Lung (tissue), 12 donors: ENCODE results near the gene ALDH1B1. TPM values are rescaled to one million over a fixed set of nuclear protein-coding genes. Genes with fewer than 3 reads are reported as not detected.

Experiments
- ATAC-seq: fragments of 200-7000 bp; cut with Tn5 transposase; one replicate; pipeline ENCODE4 v1.9.1; 2020; ENCODE audit warnings: moderate number of reproducible peaks; ENCODE audit not compliant: insufficient read depth, low FRiP score
- DNase-seq, 3 donors: peaks; one replicate each; pipeline ENCODE4 v3.0.0-alpha.2; 2013 to 2017
- H3K27ac ChIP-seq, 2 donors: one replicate each; pipeline ENCODE4 v1.5.1; 2013; ENCODE audit warnings: mild to moderate bottlenecking in 2 of 2, moderate library complexity in 2 of 2, control low read depth in 1 of 2, inconsistent platforms in 1 of 2, low read depth in 1 of 2, low read length in 1 of 2
- H3K27me3 ChIP-seq, 3 donors: one replicate each; pipeline ENCODE4 v1.5.1; 2013; ENCODE audit warnings: low read length in 2 of 3; ENCODE audit not compliant: control insufficient read depth in 3 of 3, insufficient read depth in 3 of 3
- H3K36me3 ChIP-seq, 4 donors: one replicate each; pipeline ENCODE4 v1.5.1; 2013; ENCODE audit warnings: low read length in 4 of 4, mild to moderate bottlenecking in 1 of 4, moderate library complexity in 1 of 4; ENCODE audit not compliant: control insufficient read depth in 4 of 4, insufficient read depth in 4 of 4
- H3K4me1 ChIP-seq, 5 donors: one replicate each; pipeline ENCODE4 v1.5.1; 2013; ENCODE audit warnings: low read length in 5 of 5, mild to moderate bottlenecking in 2 of 5, moderate library complexity in 1 of 5; ENCODE audit not compliant: control insufficient read depth in 5 of 5, insufficient read depth in 5 of 5
- H3K4me3 ChIP-seq: one replicate; pipeline ENCODE4 v1.5.1; 2013; ENCODE audit warnings: mild to moderate bottlenecking, control low read depth, moderate library complexity
- H3K9ac ChIP-seq, 2 donors: one replicate each; pipeline ENCODE4 v1.5.1; 2013; ENCODE audit warnings: low read length in 2 of 2, control low read depth in 1 of 2; ENCODE audit not compliant: insufficient read depth in 1 of 2
- H3K9me3 ChIP-seq, 4 donors: one replicate each; pipeline ENCODE4 v1.5.1; 2013; ENCODE audit warnings: low read length in 3 of 4, mild to moderate bottlenecking in 1 of 4, moderate library complexity in 1 of 4; ENCODE audit not compliant: control insufficient read depth in 4 of 4, insufficient read depth in 3 of 4
- CTCF ChIP-seq: IDR thresholded peaks from 2 replicates; pipeline ENCODE4 v1.5.1; 2012; ENCODE audit warnings: mild to moderate bottlenecking; ENCODE audit errors: control extremely low read depth, extremely low read depth
- WGBS, 2 donors: extraction: QIAGEN DNeasy Blood & Tissue Kit; methylation state at CpG; one replicate each; pipeline ENCODE4 v1.1.7; 2013; 5-methylcytosine and 5-hydroxymethylcytosine counted together
- polyA plus RNA-seq, 2 donors: library from polyadenylated mRNA; stranded (reverse); fragments of 200-250 nt; gene quantifications; one replicate each; pipeline ENCODE4 v1.2.1, GENCODE V29; 2013
- total RNA-seq, 2 donors: library from RNA; depleted of rRNA in 1 of 2; stranded (reverse); fragments of >200 nt in 1 of 2; gene quantifications; one replicate each; pipeline ENCODE4 v1.2.1, GENCODE V29; 2014 to 2021
- donor health status: control.
- donor health status: control.
- donor health status: Bipolar disorder and iron deficiency.
- donor health status: healthy.
- donor health status: DM: yes; HTN: yes; CAD: no.

Gene ALDH1B1
- total and polyA plus RNA-seq, 4 donors, result 6.4 to 21.1 (median 12.0) TPM

DNA sequence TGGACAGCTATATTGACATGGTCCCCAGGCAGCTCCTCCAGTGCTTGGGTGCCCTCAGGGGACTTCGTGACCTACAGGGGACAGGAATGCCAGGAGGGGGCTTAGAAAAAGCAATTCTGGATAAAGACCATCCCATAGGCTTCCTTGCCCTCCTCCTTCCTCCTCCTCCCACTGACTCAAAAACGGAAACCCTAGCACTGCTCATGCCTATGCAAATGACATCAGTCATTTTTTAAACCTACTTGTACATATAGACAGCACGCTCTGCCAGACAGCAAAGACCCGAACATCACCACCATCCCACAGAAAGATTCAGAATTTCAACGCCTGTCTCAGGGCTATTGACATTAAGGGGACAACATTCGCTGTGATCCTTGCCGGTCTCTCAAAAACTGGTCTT is 20.8 kb downstream of the ALDH1B1 start:
- 76% methylated on average over 7 of the region's 7 CpGs for WGBS, 2 donors
- Histone ChIP-seq H3K4me1 (peaks cover 0 to 8% (median 0%) of the 10 kb centered on the region in 5 donors), H3K27me3 (peaks cover 0 to 20% (median 13%) of the 10 kb centered on the region in 3 donors), H3K4me3 (no peak overlapping the region), H3K27ac (no peak overlapping the region), H3K9me3 (no peaks in the 10 kb centered on the region), H3K36me3 (no peaks in the 10 kb centered on the region), H3K9ac (no peak overlapping the region)
- TF ChIP-seq CTCF, result no peak
- ATAC-seq (no peak), DNase-seq (no peak)

DNA sequence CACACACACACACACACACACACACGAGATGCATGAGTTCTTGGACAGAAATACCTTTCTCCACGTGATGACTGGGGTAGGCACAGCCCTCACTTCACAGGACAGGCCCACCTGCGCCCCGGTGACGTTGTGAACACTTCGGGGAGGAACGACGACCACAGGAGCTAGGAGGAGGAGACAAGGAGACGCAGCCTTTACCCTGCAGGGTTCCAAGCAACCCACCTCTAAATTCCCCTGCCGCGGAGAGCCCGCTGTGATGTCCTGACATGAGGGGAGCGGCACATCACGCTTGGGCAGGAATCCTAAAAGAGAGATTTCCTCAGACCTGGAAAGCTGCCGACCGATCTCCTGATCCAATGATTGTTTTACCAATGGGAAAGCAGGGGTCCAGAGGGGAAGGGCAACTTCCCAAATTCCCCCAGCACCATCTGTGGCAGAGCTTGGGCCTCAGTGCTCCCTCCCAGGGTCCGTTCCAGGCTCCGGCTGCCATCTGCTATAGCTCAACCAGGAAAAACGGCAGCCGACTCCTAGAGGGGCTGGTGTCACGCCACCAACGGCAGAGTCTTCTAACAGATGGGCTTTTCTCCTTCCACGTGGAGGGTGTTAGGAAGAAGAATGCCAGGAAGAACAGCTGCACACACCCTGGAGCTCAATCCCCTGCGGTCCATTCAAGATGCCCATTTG is 21.7 kb downstream of the ALDH1B1 start:
- TF ChIP-seq CTCF, result no peak
- ATAC-seq, result no peak
- WGBS, 2 donors, result 62 to 76% methylated on average over 24 of the region's 24 CpGs

DNA sequence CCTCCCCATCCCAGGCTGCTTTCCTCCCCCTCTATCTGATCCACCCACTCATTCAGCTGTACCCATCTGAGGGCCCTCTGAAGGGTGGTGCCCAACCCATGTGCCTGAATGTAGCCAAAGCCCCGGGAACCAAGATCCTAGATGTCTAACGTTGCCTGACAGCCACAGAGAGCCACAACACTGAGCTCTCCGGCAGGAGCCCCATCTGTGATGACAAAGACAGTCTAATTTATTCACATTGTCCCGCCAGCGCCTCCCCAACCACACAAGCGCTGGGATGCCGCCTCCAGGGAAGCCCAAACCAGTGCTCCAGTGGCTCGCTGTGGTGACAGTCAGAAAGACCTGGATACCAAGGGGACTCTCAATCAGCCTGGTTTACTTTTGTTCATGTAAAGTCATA is 23.4 kb downstream of the ALDH1B1 start:
- no peak overlapping the region for H3K9ac ChIP-seq
- H3K4me1 ChIP-seq, result peaks cover 0 to 8% (median 0%) of the 10 kb centered on the region in 5 donors
- H3K27me3 ChIP-seq, result peaks cover 0 to 23% (median 17%) of the 10 kb centered on the region in 3 donors
- ATAC-seq, result no peak
- H3K36me3 ChIP-seq, result no peaks in the 10 kb centered on the region
- no peak for TF ChIP-seq CTCF
- H3K27ac ChIP-seq, result no peak overlapping the region
- DNase-seq, result no peak
- no peak overlapping the region for H3K4me3 ChIP-seq
- H3K9me3 ChIP-seq, result no peaks in the 10 kb centered on the region
- WGBS, 2 donors, result 89% methylated on average over 8 of the region's 8 CpGs

More for the DNA sequence above, 21.7 kb downstream of the ALDH1B1 start:
- Histone ChIP-seq H3K4me1 (peaks cover 0 to 8% (median 0%) of the 10 kb centered on the region in 5 donors), H3K9ac (no peak overlapping the region), H3K9me3 (no peaks in the 10 kb centered on the region), H3K4me3 (no peak overlapping the region), H3K27ac (no peak overlapping the region), H3K36me3 (no peaks in the 10 kb centered on the region), H3K27me3 (peaks cover 0 to 23% (median 17%) of the 10 kb centered on the region in 3 donors)
- DNase-seq, result no peak
